Gastroesophageal sphincter (tissue), 3 donors: ENCODE results near the gene UTS2B.

ENCODE experiments used
- EP300 ChIP-seq: sonication (generic); formaldehyde crosslinking; IDR thresholded peaks from one replicate; pipeline ENCODE4 v1.6.1; 2017; ENCODE audit warnings: antibody characterized with exemption, mild to moderate bottlenecking
- POLR2A ChIP-seq, 2 donors: fragments of 450-650 bp; IDR thresholded peaks; one replicate each; pipeline ENCODE4 v1.6.1; 2017; ENCODE audit warnings: antibody characterized with exemption in 2 of 2, mild to moderate bottlenecking in 2 of 2, moderate library complexity in 1 of 2
- POLR2AphosphoS5 ChIP-seq: sonication (generic); formaldehyde crosslinking; IDR thresholded peaks from one replicate; pipeline ENCODE4 v1.6.1; 2017; ENCODE audit warnings: antibody characterized with exemption
- TF ChIP-seq, protein P1 (sequence below), 4 experiments: fragments of 200-600 bp in 2 of 4; fragments of 450-650 bp in 2 of 4; sonication (generic) in 1 of 4; IDR thresholded peaks; one replicate each; pipeline ENCODE4 v1.5.1; 2017 to 2019; ENCODE audit warnings: antibody characterized with exemption in 4 of 4, mild to moderate bottlenecking in 2 of 4, moderate library complexity in 2 of 4

DNA sequence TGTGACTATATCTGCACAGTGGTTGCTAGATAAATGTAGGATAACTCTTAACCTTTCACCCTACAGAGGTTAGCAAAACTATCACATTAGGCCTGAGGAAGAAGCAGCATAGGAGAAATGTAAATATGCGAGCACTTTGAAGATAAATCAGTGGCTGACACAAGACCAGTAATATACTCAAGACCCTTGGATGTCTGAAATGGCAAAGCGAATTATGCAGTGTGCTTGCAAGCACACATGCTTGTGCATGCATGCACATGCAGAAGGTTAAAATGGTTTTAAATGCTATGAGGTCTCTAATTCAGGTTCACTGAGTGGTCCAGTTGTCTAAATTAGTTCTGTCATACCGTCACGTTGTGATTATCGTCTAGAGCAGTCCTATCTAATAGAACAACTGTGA, 13.6 kb upstream of the UTS2B start:
- no peak for TF ChIP-seq POLR2A (IDR thresholded peaks at IDR 0.05)
- TF ChIP-seq, protein P1, sequence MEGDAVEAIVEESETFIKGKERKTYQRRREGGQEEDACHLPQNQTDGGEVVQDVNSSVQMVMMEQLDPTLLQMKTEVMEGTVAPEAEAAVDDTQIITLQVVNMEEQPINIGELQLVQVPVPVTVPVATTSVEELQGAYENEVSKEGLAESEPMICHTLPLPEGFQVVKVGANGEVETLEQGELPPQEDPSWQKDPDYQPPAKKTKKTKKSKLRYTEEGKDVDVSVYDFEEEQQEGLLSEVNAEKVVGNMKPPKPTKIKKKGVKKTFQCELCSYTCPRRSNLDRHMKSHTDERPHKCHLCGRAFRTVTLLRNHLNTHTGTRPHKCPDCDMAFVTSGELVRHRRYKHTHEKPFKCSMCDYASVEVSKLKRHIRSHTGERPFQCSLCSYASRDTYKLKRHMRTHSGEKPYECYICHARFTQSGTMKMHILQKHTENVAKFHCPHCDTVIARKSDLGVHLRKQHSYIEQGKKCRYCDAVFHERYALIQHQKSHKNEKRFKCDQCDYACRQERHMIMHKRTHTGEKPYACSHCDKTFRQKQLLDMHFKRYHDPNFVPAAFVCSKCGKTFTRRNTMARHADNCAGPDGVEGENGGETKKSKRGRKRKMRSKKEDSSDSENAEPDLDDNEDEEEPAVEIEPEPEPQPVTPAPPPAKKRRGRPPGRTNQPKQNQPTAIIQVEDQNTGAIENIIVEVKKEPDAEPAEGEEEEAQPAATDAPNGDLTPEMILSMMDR (IDR thresholded peaks at IDR 0.05): no peak
- TF ChIP-seq EP300: no peak
- TF ChIP-seq POLR2AphosphoS5: no peak
